ENCODE results near the gene C12orf76.

C12orf76 gene

GRCh38 chr12:109995361-109995685 is 53.0 kb downstream of the C12orf76 start:
- no peak for DNase-seq (ENCODE audit: low read depth)
- TF ChIP-seq, protein P1, sequence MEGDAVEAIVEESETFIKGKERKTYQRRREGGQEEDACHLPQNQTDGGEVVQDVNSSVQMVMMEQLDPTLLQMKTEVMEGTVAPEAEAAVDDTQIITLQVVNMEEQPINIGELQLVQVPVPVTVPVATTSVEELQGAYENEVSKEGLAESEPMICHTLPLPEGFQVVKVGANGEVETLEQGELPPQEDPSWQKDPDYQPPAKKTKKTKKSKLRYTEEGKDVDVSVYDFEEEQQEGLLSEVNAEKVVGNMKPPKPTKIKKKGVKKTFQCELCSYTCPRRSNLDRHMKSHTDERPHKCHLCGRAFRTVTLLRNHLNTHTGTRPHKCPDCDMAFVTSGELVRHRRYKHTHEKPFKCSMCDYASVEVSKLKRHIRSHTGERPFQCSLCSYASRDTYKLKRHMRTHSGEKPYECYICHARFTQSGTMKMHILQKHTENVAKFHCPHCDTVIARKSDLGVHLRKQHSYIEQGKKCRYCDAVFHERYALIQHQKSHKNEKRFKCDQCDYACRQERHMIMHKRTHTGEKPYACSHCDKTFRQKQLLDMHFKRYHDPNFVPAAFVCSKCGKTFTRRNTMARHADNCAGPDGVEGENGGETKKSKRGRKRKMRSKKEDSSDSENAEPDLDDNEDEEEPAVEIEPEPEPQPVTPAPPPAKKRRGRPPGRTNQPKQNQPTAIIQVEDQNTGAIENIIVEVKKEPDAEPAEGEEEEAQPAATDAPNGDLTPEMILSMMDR (conservative IDR thresholded peaks at IDR 0.05; ENCODE audit: control insufficient read depth, insufficient read depth, low read depth, low read length), result no peak
- H3K4me3 ChIP-seq (ENCODE audit: control insufficient read depth, low read depth, low read length), result peak overlapping the region; percentile 85

DNA sequence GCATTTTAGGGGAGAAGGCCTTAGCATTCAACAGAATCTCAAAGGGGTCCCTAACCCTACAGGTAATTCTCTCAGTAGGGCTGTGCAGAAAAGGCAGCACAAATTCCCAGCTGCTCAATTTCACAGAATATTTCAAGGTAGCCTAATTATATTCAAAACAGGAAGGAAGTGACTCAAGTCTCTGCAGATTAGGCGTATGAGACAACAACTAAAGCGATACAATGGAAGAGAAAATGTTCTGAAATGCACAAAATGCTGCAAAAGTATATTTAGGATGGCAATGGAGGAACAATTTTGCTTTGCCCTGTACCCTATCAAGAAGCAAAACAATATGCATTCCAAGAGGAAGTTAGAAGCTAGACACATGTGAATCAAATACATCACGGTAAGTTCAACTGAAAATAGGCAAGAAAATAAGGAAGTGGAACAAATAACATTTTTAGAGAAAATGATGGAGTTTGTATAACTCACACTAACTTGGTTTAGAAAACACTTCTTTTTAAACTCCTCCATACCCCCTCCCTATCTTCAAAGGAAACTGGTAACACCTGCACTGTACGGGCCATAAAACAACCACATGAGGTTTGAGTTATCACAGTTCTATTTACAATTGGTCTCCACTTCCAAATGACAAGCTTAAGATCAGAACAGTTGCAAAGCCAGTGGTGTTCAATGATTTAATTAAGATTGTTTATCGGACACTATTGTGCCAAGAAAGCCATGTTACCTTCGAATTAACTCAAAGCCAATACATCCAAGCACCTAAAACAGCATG is 53.7 kb downstream of the C12orf76 start:
- no peak for DNase-seq (ENCODE audit: low read depth)
- peak overlapping the region; percentile 85 for H3K4me3 ChIP-seq (ENCODE audit: control insufficient read depth, low read depth, low read length)
- TF ChIP-seq, protein P1 (conservative IDR thresholded peaks at IDR 0.05; ENCODE audit: control insufficient read depth, insufficient read depth, low read depth, low read length), result no peak

DNA sequence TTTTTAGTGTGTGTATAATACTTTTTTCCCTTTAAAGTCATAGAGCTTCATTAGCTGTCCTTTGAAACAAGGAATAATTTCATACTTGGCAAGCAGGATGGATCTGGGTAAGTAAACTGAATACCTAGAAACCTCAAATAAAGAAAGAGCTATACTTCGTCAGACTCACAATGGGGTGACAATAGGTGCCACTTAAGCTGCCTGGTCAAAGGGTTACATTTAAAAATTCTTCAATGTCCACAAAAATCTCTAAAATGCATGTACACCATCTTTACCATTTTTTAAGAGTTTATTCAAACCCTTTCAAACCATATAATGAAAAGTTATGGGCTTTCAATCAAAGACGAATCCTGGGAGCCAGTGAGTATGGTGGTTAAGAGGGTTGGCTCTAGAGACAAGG is 55.2 kb downstream of the C12orf76 start:
- DNase-seq (ENCODE audit: low read depth), result no peak
- H3K4me3 ChIP-seq (ENCODE audit: control insufficient read depth, low read depth, low read length), result no peak overlapping the region
- TF ChIP-seq, protein P1 (conservative IDR thresholded peaks at IDR 0.05; ENCODE audit: control insufficient read depth, insufficient read depth, low read depth, low read length), result no peak

DNA sequence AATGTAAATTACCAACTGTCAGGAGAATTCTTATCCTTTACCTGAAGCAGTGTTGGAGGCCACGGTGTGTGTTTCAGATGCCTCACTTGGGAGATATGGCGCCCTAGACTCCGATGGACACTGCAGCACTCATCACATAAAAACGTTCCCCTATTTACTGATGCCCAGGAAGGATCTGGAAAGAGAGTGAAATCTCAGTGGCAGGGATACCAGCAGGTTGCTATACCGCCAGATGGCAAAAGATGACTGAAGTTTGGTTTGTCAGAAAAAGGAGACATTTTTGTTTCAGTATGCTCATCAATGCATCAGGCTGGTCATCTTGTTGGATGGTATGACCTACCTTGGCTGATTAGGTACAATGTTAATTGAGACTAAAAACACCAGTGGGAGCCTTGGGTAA is 56.7 kb downstream of the C12orf76 start:
- TF ChIP-seq, protein P1 (conservative IDR thresholded peaks at IDR 0.05; ENCODE audit: control insufficient read depth, insufficient read depth, low read depth, low read length), result no peak
- DNase-seq (ENCODE audit: low read depth), result no peak
- H3K4me3 ChIP-seq (ENCODE audit: control insufficient read depth, low read depth, low read length), result no peak overlapping the region

All from fibroblast of mammary gland (primary cell).